NK-92 (cell line): ENCODE data around the gene TRIM65.
"Not testable (repeated sequence)": the region's sequence is repeated elsewhere in the genome, so short reads cannot be mapped to it uniquely, and the experiment has no call there.

Source experiments
- DNase-seq: peaks from one replicate; lab custom pipeline; 2025; ENCODE audit not compliant: unreplicated experiment; lab: John Stamatoyannopoulos, UW

Gene TRIM65

GRCh38 chr17:75854881-75855309 lies 41.9 kb downstream of the TRIM65 start:
- no peak for DNase-seq

DNA sequence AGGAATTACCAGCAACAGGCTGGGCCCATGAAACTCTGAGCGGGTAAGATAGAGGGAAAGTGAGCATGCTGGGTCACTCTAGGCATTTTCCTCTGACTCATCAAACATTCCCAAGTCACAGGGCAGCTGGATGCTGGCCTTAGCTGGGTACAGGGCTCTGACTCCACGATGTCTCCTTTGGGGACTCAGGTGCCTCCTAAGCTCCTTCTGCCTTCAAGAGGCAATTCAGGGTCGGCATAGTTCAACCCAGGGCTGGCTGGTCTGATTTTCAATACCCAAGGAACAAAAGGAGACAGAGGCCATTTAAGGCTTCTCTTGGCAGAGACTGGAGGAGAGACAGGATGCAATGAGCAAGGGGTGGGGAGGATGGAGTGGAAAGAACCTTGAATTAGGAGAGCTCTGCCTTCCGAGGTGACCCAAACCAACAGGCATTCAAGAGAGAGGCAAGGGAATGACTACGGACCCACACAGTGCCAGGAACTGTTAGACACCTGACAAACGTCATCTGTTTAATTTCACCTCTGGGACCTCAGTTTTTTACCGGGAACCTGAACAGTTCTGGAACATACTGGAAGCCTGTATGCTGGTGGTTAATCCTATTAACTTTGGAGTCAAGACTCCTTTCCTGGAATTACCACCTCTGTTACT lies 42.5 kb downstream of the TRIM65 start:
- no peak for DNase-seq

DNA sequence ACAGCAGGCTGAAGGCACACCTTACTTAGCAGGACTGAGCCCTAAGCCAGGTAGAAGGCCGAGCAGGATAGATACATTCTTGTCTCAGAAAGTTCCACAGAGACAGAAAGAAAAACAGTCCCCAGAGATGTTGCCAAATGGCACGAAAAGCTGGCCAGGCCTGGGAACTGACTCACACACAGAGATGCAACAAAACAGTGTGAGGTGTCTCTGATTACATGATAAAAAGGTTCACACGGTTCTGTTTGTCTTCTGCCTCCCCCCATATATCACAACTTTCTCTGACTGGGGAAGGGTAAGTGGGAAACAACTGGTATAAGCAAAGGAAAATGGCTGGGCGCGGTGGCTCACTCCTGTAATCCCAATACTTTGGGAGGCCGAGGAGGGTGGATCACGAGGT lies 43.3 kb downstream of the TRIM65 start:
- no peak for DNase-seq

- not testable (repeated sequence) for DNase-seq
Measured at GRCh38 chr17:75851693-75851991, 45.1 kb downstream of the TRIM65 start.

GRCh38 chr17:75850928-75851692 lies 45.6 kb downstream of the TRIM65 start:
- no peak for DNase-seq

- no peak for DNase-seq
Measured at GRCh38 chr17:75849724-75850123, 47.0 kb downstream of the TRIM65 start.

GRCh38 chr17:75849279-75849646 lies 47.5 kb downstream of the TRIM65 start:
- no peak for DNase-seq

DNA sequence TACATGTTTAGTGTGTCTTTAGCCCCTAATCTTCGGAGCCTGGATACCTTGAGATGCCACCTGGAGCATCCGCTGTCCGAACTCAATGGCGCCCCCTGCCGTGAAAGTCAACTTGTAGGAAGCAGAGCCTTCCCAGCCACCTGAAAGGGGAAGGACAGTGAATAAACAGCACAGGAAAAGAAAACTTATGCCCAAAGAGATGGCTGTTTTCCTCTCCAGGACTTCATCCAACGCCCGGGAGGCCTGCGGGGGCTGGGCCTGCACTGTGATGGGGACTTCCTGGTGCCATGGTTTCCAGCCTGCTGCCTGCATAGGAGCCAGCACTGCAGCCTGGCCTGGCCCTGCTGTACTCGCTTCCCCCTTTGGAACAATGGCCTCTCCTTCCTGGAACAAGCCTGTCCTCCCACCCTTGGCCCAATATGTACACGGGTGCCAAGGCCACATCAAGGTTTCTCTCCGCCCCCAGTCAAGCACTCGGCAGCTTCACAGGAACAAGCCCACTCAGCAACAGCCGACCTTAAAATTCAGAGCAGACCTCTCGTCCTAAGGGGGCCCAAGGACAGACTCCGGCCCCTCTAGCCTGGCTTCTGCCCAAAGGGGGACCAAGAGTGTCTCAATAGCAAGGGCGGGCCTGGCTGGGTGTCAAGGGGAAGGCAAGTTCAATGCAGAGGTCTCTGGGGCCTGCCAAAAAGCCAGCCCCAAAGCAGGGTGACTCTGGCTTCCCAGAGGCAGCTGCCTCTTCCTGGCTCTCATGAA lies 48.0 kb downstream of the TRIM65 start:
- DNase-seq = no peak

GRCh38 chr17:75847614-75848522 lies 48.9 kb downstream of the TRIM65 start:
- no peak for DNase-seq

- no peak for DNase-seq
Measured at GRCh38 chr17:75846692-75847613, 49.8 kb downstream of the TRIM65 start.

DNA sequence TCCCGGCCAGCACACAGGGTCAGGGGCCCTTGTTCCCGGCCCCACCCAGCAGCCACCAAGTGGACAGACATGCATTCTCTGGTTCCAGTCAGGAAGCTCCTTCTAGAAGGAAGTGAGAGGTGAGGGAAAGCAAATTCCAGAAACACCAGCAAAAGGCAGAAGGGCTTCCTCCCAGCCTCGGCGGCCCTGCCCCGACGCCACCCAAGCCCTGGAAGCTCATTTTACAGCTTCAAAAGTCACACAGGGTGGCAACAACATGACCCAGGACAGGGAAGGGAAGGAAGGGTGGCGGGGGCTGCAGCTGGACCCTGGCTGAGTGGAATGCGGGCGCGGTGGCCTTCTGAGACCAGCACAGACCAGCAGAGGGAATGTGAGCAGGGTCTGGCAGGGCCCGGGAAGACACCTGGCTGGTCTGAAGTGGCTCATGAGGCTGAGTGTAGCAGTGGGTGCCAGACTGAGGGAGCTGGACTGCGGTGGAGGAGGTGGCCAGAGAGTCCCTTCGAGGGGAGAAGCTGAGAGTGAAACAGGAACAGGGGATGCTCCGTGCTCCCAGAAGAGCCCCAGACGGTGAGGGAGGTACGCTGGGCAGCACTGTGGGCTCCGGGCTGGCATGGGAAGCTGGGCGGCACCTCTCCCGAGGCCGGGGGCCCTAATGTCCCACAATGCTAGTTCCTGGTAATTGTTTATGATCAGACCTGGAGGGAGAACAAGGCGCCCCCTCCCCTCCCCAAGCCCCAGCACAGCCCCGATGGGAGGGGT lies 50.6 kb downstream of the TRIM65 start:
- no peak for DNase-seq

- no peak for DNase-seq
Measured at GRCh38 chr17:75845058-75845711, 51.6 kb downstream of the TRIM65 start.

GRCh38 chr17:75844530-75845057 lies 52.2 kb downstream of the TRIM65 start:
- no peak for DNase-seq

- DNase-seq = no peak
Measured at GRCh38 chr17:75843577-75844529, 52.9 kb downstream of the TRIM65 start, which contains the start of gene UNC13D. TSS of gene UNC13D (minus strand) at chr17:75844404. CDS start at chr17:75844337, 67 bp downstream.

GRCh38 chr17:75842963-75843576 lies 53.7 kb downstream of the TRIM65 start:
- DNase-seq = no peak

- no peak for DNase-seq
Measured at GRCh38 chr17:75842411-75842810, 54.3 kb downstream of the TRIM65 start.

- DNase-seq = no peak
Measured at GRCh38 chr17:75840799-75841164, 56.0 kb downstream of the TRIM65 start.
